KOPT-K1 (cell line): ENCODE results near the gene NCLN.
"Not testable (repeated sequence)": the region's sequence is repeated elsewhere in the genome, so short reads cannot be mapped to it uniquely, and the experiment has no call there.

Experiments used
- H3K27ac ChIP-seq: fragments of 200-600 bp; sonication (generic); 2 replicates; pipeline ENCODE4 v1.5.1; 2016; ENCODE audit warnings: antibody characterized with exemption, mild to moderate bottlenecking, low read depth, low read length; ENCODE audit not compliant: poor library complexity, severe bottlenecking
- H3K36me3 ChIP-seq: fragments of 200-600 bp; sonication (generic); 2 replicates; pipeline ENCODE4 v1.5.1; 2017; ENCODE audit warnings: antibody characterized with exemption, mild to moderate bottlenecking, low read length, moderate library complexity; ENCODE audit not compliant: insufficient read depth
- H3K9me3 ChIP-seq: fragments of 200-600 bp; sonication (generic); 2 replicates; pipeline ENCODE4 v1.5.1; 2017; ENCODE audit warnings: antibody characterized with exemption, low read length, mild to moderate bottlenecking; ENCODE audit not compliant: insufficient read depth, poor library complexity, severe bottlenecking

Gene NCLN

GRCh38 chr19:3151563-3152418 is 33.9 kb upstream of the NCLN start:
- Histone ChIP-seq H3K36me3 (peaks cover 99% of the 10 kb centered on the region), H3K9me3 (no peaks in the 10 kb centered on the region), H3K27ac (peak overlapping the region; percentile 99)

- H3K27ac ChIP-seq = peak overlapping the region; percentile 99
- peaks cover 99% of the 10 kb centered on the region for H3K36me3 ChIP-seq
Observed at GRCh38 chr19:3152419-3152780, 33.3 kb upstream of the NCLN start.

GRCh38 chr19:3153286-3154230 is 32.2 kb upstream of the NCLN start:
- Histone ChIP-seq H3K27ac (peak overlapping the region; percentile 99), H3K36me3 (peaks cover 99% of the 10 kb centered on the region), H3K9me3 (no peaks in the 10 kb centered on the region)

More at GRCh38 chr19:3152419-3152780, 33.3 kb upstream of the NCLN start:
- no peaks in the 10 kb centered on the region for H3K9me3 ChIP-seq

GRCh38 chr19:3154447-3154846 is 31.3 kb upstream of the NCLN start:
- not testable (repeated sequence) for H3K9me3 ChIP-seq
- Histone ChIP-seq H3K27ac (peak overlapping the region; percentile 99), H3K36me3 (peaks cover 98% of the 10 kb centered on the region)

GRCh38 chr19:3154957-3155736 is 30.6 kb upstream of the NCLN start:
- Histone ChIP-seq H3K9me3 (no peaks in the 10 kb centered on the region), H3K27ac (peak overlapping the region; percentile 99), H3K36me3 (peaks cover 98% of the 10 kb centered on the region)

- peaks cover 98% of the 10 kb centered on the region for H3K36me3 ChIP-seq
- peak overlapping the region; percentile 99 for H3K27ac ChIP-seq
Observed at GRCh38 chr19:3157096-3157845, 28.5 kb upstream of the NCLN start.

GRCh38 chr19:3159565-3159964 is 26.2 kb upstream of the NCLN start:
- H3K27ac ChIP-seq = peak overlapping the region; percentile 37
- H3K9me3 ChIP-seq = no peaks in the 10 kb centered on the region
- peaks cover 99% of the 10 kb centered on the region for H3K36me3 ChIP-seq

More at GRCh38 chr19:3157096-3157845, 28.5 kb upstream of the NCLN start:
- no peaks in the 10 kb centered on the region for H3K9me3 ChIP-seq

- Histone ChIP-seq H3K36me3 (peaks cover 99% of the 10 kb centered on the region), H3K9me3 (no peaks in the 10 kb centered on the region), H3K27ac (peak overlapping the region; percentile 37)
Observed at GRCh38 chr19:3160219-3160618, 25.5 kb upstream of the NCLN start.

GRCh38 chr19:3161453-3161852 is 24.3 kb upstream of the NCLN start:
- peak overlapping the region; percentile 37 for H3K27ac ChIP-seq

GRCh38 chr19:3162418-3163229 is 23.1 kb upstream of the NCLN start:
- Histone ChIP-seq H3K9me3 (no peaks in the 10 kb centered on the region), H3K27ac (no peak overlapping the region), H3K36me3 (peaks cover 96% of the 10 kb centered on the region)

More at GRCh38 chr19:3161453-3161852, 24.3 kb upstream of the NCLN start:
- H3K9me3 ChIP-seq = no peaks in the 10 kb centered on the region
- H3K36me3 ChIP-seq = peaks cover 99% of the 10 kb centered on the region

- Histone ChIP-seq H3K27ac (no peak overlapping the region), H3K36me3 (peaks cover 96% of the 10 kb centered on the region), H3K9me3 (no peaks in the 10 kb centered on the region)
Observed at GRCh38 chr19:3163230-3163886, 22.4 kb upstream of the NCLN start.

GRCh38 chr19:3163943-3164342 is 21.8 kb upstream of the NCLN start:
- Histone ChIP-seq H3K36me3 (peaks cover 92% of the 10 kb centered on the region), H3K9me3 (no peaks in the 10 kb centered on the region), H3K27ac (no peak overlapping the region)
